ENCODE results near the gene HOXA3.

HOXA3 gene

GRCh38 chr7:27158436-27159265 lies 6.3 kb upstream of the HOXA3 start:
- in situ Hi-C loops (cut with HindIII; ENCODE audit: low sequenced_read_pairs) = no loop called here

- in situ Hi-C loops (cut with HindIII; ENCODE audit: low sequenced_read_pairs) = no loop called here
Observed at GRCh38 chr7:27157702-27158431, 5.5 kb upstream of the HOXA3 start.

GRCh38 chr7:27156916-27157701 lies 4.7 kb upstream of the HOXA3 start:
- in situ Hi-C loops (cut with HindIII; ENCODE audit: low sequenced_read_pairs) = no loop called here

- in situ Hi-C loops (cut with HindIII; ENCODE audit: low sequenced_read_pairs) = no loop called here
Observed at GRCh38 chr7:27156508-27156898, 4.1 kb upstream of the HOXA3 start, which contains the start of gene HOXA7. Gene HOXA7, minus strand, starts transcription at chr7:27156675. Its CDS starts 130 bp downstream, at chr7:27156545.

- in situ Hi-C loops (cut with HindIII; ENCODE audit: low sequenced_read_pairs) = no loop called here
Observed at GRCh38 chr7:27155816-27156507, 3.6 kb upstream of the HOXA3 start.

GRCh38 chr7:27154901-27155815 lies 2.8 kb upstream of the HOXA3 start:
- in situ Hi-C loops (cut with HindIII; ENCODE audit: low sequenced_read_pairs) = no loop called here

- in situ Hi-C loops (cut with HindIII; ENCODE audit: low sequenced_read_pairs) = no loop called here
Observed at GRCh38 chr7:27154369-27154768, 2.0 kb upstream of the HOXA3 start.

- in situ Hi-C loops (cut with HindIII; ENCODE audit: low sequenced_read_pairs) = no loop called here
Observed at GRCh38 chr7:27153526-27153925, 1.1 kb upstream of the HOXA3 start.

- in situ Hi-C loops (cut with HindIII; ENCODE audit: low sequenced_read_pairs) = no loop called here
Observed at GRCh38 chr7:27152816-27153442, 546 bp upstream of the HOXA3 start.

GRCh38 chr7:27151341-27151930 lies 947 bp downstream of the HOXA3 start:
- in situ Hi-C loops (cut with HindIII; ENCODE audit: low sequenced_read_pairs) = no loop called here

- in situ Hi-C loops (cut with HindIII; ENCODE audit: low sequenced_read_pairs) = no loop called here
Observed at GRCh38 chr7:27150568-27151340, 1.6 kb downstream of the HOXA3 start.

GRCh38 chr7:27149842-27150567 lies 2.4 kb downstream of the HOXA3 start:
- in situ Hi-C loops (cut with HindIII; ENCODE audit: low sequenced_read_pairs) = no loop called here

GRCh38 chr7:27148756-27149641 lies 3.4 kb downstream of the HOXA3 start:
- in situ Hi-C loops (cut with HindIII; ENCODE audit: low sequenced_read_pairs) = no loop called here

GRCh38 chr7:27148031-27148755 lies 4.2 kb downstream of the HOXA3 start:
- in situ Hi-C loops (cut with HindIII; ENCODE audit: low sequenced_read_pairs) = no loop called here

GRCh38 chr7:27147199-27148030 lies 5.0 kb downstream of the HOXA3 start, which contains the start of gene HOXA6:
Gene HOXA6, minus strand, starts transcription at chr7:27147774. Its CDS starts 25 bp downstream, at chr7:27147749.
- in situ Hi-C loops (cut with HindIII; ENCODE audit: low sequenced_read_pairs) = no loop called here
